Measurements from ENCODE around the gene NFKBIB. TPM values are rescaled to one million over a fixed set of nuclear protein-coding genes. Genes with fewer than 3 reads are reported as not detected.

Gene NFKBIB
- total RNA-seq, 1 experiment from 2014 or later: 39.8 TPM

DNA sequence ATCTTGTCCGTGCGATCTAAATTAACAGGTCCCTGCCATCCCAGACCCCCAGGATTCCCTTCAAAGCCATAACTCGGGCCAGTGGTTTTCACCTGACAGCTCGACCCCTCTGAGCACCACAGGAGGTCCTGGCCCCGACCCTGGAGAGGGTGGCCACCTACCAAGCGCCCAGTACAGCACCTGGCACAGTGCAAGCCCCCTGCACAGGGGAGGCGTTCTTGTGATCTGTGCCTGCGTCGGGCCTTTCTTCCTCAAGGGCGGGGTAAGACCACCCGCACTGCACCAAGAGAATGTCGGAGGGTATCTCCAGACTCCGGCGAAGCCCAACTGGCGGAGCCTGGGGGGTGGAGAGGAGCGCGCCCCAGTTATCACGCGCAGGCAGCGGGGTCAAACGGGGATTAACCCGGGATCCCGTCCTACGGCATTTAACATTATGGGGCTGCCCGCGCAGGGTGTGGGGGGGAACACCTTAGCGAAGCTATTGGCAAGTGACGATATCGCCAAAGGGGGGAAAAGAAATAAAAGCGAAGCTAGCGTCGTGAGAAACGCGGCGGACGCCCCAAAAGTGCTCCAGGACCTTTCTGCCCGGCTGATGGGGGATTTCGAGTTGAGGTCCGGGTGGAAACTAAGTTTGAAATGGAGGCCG, 48.7 kb upstream of the NFKBIB start:
- DNase-seq (ENCODE audit: low spot score) (peak; percentile 51), ATAC-seq (no peak)
- H3K27me3 Mint-ChIP-seq (ENCODE audit: low read depth): peaks cover 3% of the 10 kb centered on the region
- H3K4me1 Mint-ChIP-seq: peaks cover 32% of the 10 kb centered on the region
- H3K27ac Mint-ChIP-seq: peak overlapping the region; percentile 99
- ChIA-PET POLR2A (interaction anchor here (0.9 to 2.2 kb wide), 4 partner anchors 9 to 79 kb away, joined by 3 to 7 read pairs (median 4); partner anchors contain the start of genes ECH1, MRPS12, NFKBIB and SARS2), CTCF (interaction anchor here (0.6 to 3.0 kb wide), 7 partner anchors 12 to 235 kb away, joined by 3 to 26 read pairs (median 5); partner anchors contain the start of genes FBXO17, MRPS12 and SARS2)
- peak overlapping the region; percentile 92 for H3K4me3 Mint-ChIP-seq
- TF ChIP-seq, protein P1, sequence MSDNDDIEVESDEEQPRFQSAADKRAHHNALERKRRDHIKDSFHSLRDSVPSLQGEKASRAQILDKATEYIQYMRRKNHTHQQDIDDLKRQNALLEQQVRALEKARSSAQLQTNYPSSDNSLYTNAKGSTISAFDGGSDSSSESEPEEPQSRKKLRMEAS (CRISPR knock-in tag; IDR thresholded peaks at IDR 0.05): no peak
- TF ChIP-seq, protein P2, sequence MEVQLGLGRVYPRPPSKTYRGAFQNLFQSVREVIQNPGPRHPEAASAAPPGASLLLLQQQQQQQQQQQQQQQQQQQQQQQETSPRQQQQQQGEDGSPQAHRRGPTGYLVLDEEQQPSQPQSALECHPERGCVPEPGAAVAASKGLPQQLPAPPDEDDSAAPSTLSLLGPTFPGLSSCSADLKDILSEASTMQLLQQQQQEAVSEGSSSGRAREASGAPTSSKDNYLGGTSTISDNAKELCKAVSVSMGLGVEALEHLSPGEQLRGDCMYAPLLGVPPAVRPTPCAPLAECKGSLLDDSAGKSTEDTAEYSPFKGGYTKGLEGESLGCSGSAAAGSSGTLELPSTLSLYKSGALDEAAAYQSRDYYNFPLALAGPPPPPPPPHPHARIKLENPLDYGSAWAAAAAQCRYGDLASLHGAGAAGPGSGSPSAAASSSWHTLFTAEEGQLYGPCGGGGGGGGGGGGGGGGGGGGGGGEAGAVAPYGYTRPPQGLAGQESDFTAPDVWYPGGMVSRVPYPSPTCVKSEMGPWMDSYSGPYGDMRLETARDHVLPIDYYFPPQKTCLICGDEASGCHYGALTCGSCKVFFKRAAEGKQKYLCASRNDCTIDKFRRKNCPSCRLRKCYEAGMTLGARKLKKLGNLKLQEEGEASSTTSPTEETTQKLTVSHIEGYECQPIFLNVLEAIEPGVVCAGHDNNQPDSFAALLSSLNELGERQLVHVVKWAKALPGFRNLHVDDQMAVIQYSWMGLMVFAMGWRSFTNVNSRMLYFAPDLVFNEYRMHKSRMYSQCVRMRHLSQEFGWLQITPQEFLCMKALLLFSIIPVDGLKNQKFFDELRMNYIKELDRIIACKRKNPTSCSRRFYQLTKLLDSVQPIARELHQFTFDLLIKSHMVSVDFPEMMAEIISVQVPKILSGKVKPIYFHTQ (CRISPR knock-in tag; IDR thresholded peaks at IDR 0.05): no peak
- TF ChIP-seq TP53 (CRISPR knock-in tag; IDR thresholded peaks at IDR 0.05) (no peak), FOXJ3 (CRISPR knock-in tag; IDR thresholded peaks at IDR 0.05; ENCODE audit: borderline replicate concordance) (no peak), ZNF138 (CRISPR knock-in tag; conservative IDR thresholded peaks at IDR 0.05) (no peak), ETV6 (CRISPR knock-in tag; IDR thresholded peaks at IDR 0.05) (no peak), ZNF219 (CRISPR knock-in tag; IDR thresholded peaks at IDR 0.05; ENCODE audit: borderline replicate concordance) (no peak), JUN (CRISPR knock-in tag; IDR thresholded peaks at IDR 0.05) (no peak), ZBTB21 (CRISPR knock-in tag; IDR thresholded peaks at IDR 0.05; ENCODE audit: borderline replicate concordance) (no peak), NR3C1 (CRISPR knock-in tag; conservative IDR thresholded peaks at IDR 0.05; ENCODE audit: low read depth) (no peak), TEAD1 (CRISPR knock-in tag; IDR thresholded peaks at IDR 0.05) (no peak), NR1H2 (CRISPR knock-in tag; IDR thresholded peaks at IDR 0.05) (no peak)
- TF ChIP-seq, protein P3, sequence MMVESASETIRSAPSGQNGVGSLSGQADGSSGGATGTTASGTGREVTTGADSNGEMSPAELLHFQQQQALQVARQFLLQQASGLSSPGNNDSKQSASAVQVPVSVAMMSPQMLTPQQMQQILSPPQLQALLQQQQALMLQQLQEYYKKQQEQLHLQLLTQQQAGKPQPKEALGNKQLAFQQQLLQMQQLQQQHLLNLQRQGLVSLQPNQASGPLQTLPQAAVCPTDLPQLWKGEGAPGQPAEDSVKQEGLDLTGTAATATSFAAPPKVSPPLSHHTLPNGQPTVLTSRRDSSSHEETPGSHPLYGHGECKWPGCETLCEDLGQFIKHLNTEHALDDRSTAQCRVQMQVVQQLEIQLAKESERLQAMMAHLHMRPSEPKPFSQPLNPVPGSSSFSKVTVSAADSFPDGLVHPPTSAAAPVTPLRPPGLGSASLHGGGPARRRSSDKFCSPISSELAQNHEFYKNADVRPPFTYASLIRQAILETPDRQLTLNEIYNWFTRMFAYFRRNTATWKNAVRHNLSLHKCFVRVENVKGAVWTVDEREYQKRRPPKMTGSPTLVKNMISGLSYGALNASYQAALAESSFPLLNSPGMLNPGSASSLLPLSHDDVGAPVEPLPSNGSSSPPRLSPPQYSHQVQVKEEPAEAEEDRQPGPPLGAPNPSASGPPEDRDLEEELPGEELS (CRISPR knock-in tag; IDR thresholded peaks at IDR 0.05): no peak
- TF ChIP-seq, protein P4, sequence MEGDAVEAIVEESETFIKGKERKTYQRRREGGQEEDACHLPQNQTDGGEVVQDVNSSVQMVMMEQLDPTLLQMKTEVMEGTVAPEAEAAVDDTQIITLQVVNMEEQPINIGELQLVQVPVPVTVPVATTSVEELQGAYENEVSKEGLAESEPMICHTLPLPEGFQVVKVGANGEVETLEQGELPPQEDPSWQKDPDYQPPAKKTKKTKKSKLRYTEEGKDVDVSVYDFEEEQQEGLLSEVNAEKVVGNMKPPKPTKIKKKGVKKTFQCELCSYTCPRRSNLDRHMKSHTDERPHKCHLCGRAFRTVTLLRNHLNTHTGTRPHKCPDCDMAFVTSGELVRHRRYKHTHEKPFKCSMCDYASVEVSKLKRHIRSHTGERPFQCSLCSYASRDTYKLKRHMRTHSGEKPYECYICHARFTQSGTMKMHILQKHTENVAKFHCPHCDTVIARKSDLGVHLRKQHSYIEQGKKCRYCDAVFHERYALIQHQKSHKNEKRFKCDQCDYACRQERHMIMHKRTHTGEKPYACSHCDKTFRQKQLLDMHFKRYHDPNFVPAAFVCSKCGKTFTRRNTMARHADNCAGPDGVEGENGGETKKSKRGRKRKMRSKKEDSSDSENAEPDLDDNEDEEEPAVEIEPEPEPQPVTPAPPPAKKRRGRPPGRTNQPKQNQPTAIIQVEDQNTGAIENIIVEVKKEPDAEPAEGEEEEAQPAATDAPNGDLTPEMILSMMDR (IDR thresholded peaks at IDR 0.05): no peak
- TF ChIP-seq, protein P5, sequence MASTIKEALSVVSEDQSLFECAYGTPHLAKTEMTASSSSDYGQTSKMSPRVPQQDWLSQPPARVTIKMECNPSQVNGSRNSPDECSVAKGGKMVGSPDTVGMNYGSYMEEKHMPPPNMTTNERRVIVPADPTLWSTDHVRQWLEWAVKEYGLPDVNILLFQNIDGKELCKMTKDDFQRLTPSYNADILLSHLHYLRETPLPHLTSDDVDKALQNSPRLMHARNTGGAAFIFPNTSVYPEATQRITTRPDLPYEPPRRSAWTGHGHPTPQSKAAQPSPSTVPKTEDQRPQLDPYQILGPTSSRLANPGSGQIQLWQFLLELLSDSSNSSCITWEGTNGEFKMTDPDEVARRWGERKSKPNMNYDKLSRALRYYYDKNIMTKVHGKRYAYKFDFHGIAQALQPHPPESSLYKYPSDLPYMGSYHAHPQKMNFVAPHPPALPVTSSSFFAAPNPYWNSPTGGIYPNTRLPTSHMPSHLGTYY (CRISPR knock-in tag; IDR thresholded peaks at IDR 0.05): no peak
- TF ChIP-seq, protein P6, sequence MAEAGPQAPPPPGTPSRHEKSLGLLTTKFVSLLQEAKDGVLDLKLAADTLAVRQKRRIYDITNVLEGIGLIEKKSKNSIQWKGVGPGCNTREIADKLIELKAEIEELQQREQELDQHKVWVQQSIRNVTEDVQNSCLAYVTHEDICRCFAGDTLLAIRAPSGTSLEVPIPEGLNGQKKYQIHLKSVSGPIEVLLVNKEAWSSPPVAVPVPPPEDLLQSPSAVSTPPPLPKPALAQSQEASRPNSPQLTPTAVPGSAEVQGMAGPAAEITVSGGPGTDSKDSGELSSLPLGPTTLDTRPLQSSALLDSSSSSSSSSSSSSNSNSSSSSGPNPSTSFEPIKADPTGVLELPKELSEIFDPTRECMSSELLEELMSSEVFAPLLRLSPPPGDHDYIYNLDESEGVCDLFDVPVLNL (CRISPR knock-in tag; IDR thresholded peaks at IDR 0.05; ENCODE audit: borderline replicate concordance, low read depth): no peak
- TF ChIP-seq, protein P7, sequence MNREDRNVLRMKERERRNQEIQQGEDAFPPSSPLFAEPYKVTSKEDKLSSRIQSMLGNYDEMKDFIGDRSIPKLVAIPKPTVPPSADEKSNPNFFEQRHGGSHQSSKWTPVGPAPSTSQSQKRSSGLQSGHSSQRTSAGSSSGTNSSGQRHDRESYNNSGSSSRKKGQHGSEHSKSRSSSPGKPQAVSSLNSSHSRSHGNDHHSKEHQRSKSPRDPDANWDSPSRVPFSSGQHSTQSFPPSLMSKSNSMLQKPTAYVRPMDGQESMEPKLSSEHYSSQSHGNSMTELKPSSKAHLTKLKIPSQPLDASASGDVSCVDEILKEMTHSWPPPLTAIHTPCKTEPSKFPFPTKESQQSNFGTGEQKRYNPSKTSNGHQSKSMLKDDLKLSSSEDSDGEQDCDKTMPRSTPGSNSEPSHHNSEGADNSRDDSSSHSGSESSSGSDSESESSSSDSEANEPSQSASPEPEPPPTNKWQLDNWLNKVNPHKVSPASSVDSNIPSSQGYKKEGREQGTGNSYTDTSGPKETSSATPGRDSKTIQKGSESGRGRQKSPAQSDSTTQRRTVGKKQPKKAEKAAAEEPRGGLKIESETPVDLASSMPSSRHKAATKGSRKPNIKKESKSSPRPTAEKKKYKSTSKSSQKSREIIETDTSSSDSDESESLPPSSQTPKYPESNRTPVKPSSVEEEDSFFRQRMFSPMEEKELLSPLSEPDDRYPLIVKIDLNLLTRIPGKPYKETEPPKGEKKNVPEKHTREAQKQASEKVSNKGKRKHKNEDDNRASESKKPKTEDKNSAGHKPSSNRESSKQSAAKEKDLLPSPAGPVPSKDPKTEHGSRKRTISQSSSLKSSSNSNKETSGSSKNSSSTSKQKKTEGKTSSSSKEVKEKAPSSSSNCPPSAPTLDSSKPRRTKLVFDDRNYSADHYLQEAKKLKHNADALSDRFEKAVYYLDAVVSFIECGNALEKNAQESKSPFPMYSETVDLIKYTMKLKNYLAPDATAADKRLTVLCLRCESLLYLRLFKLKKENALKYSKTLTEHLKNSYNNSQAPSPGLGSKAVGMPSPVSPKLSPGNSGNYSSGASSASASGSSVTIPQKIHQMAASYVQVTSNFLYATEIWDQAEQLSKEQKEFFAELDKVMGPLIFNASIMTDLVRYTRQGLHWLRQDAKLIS (CRISPR knock-in tag; IDR thresholded peaks at IDR 0.05; ENCODE audit: borderline replicate concordance): no peak
- H3K9me3 Mint-ChIP-seq: peaks cover 4% of the 10 kb centered on the region; the same call in 1 of the 2 replicates
- H3K36me3 Mint-ChIP-seq: peaks cover 33% of the 10 kb centered on the region

Data from WTC11 (cell line).